SK-MEL-5 (cell line): ENCODE results near the gene MYO16. TPM values are rescaled to one million over a fixed set of nuclear protein-coding genes. Genes with fewer than 3 reads are reported as not detected.
"Not testable (repeated sequence)": the region's sequence is repeated elsewhere in the genome, so short reads cannot be mapped to it uniquely, and the experiment has no call there.

Source experiments
- DNase-seq: peaks from one replicate; pipeline ENCODE4 v3.0.0-alpha.2; 2016; ENCODE audit warnings: low read depth, low spot score
- in situ Hi-C: cut with HindIII; loops from 2 replicates; pipeline ENCODE4 v1.10.0; 2016; ENCODE audit warnings: low sequenced_read_pairs, high pct_unique_total_duplicates, low pct_unique_long_range_greater_than_20kb
- total RNA-seq: library from RNA; depleted of rRNA; stranded (reverse); fragments of >200 nt; shearing (Covaris generic); gene quantifications from 2 replicates; pipeline ENCODE4 v1.2.3, GENCODE V29; 2014

Gene MYO16
- total RNA-seq, 1 experiment from 2014 or later = 0.18 TPM

DNA sequence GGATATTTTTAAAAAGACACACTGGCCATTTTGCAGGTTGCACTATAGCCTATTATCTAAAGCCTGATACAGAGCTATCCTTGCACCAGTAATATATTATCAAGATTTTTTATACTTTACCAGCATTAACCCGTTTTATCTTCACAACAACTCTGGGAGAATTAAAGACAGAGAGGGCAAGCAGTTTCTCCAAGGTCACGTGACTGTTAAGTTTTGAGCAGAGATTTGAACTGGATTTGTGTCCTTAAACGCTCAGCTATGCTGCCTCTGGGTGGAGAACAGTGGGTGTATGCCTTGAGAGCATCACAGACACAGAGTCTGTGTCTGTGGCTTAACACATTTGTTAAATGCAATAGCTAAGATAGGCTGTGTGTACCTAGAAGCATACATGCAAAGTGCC lies 147.2 kb downstream of the MYO16 start:
- DNase-seq = no peak
- in situ Hi-C loops = no loop called here

DNA sequence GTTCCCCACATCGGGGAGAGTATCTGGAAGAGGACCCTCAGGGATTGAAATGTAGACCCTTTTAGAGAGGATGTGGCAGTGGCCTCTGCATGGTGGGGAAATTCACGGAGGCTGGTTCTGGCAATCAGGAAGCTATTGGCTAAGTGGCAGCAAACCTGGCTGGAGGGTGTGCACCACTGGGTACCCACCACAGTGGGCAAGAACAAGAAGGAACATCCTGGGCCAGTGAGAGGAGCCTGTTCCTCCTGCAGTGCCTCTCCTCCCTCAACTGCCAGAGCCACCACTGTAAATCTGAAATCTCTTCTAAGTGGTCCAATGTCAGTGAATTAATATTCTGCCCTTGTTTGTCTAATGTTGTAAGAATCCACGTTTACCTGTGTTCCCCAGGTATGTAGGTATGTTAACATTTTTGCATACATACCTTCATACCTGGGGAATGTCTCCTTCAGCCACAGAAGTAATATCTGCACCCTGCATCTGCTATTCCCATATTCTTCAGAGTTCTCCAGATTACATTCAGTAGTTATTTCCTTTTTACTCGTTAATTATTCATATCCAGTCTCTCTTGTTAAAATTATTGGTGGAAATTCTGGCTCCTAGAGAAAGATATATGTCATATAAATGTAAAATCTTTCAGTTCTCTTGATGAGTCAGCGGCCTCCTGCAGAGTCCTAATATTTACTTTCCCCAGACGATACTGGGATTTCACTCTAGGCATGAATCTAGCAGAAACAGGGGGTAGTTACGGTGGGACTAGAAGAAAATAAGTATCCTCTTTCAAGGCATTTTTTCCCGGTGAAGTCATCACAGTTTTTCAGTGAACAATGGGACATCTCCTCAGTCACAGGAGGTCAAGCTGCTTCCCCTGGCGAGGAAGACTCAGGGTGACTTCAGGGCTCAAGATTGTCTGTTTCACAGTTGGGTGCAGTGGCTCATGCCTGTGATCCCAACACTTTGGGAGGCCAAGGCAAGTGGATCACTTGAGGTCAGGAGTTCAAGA lies 148.3 kb downstream of the MYO16 start:
- DNase-seq = no peak
- in situ Hi-C loops = no loop called here

DNA sequence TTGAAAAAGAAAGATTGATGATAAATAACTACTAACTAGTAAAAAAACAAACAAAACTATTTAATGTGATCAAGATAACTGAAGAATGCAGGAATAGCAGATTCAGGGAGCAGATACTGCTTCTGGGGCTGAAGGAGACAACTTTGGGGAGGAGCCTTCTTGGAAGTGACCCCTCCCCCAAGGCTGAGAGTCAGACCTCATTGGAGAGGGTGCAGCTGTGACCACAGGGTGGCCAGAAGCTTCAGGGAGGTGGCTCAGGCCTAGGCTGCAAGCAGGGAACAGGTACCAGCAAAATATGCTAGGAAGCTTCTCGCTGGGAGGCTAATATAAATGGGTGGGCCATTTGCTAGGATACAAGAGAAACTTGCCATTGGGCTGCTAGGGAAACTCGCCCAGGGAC lies 149.9 kb downstream of the MYO16 start:
- in situ Hi-C loops = no loop called here
- DNase-seq = peak; percentile 17

DNA sequence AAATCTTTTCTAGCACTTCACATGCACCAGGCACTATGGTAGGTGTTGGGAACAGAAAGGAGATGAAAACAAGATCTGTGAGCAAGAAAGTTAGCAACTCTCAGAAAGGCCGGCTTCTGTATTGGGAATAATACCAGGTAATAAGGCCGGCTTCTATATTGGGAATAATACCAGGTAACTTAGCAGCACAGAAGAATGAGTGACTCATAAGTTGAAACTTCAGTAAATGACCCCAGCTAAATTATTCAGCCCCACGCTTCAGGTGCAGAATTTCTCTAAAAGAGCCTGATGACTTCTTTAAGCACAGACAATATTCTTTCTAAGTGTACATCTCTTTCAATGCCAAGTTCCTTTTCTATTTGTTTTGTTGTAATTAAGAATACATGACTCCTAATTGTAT lies 151.3 kb downstream of the MYO16 start:
- in situ Hi-C loops = no loop called here
- DNase-seq = no peak

DNA sequence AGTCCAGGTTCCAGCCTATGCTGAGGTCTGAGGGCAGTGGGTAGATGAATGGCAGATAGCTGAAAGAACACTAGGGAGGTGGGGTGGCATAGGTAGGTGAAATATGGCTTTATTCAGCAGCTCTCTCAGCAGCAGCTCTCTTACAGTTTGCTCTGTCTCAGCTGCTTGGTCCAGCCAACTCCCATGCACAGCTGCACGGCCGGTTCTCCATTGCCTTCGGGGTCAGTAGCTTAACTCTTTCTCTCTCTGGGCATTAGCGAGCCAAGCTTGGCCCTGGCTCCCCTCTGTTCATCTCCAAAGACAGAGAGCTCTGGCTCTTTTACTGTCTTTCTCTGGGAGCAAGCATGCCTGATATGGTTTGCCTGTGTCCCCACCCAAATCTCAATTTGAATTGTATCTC lies 151.9 kb downstream of the MYO16 start:
- in situ Hi-C loops = no loop called here
- DNase-seq = no peak

DNA sequence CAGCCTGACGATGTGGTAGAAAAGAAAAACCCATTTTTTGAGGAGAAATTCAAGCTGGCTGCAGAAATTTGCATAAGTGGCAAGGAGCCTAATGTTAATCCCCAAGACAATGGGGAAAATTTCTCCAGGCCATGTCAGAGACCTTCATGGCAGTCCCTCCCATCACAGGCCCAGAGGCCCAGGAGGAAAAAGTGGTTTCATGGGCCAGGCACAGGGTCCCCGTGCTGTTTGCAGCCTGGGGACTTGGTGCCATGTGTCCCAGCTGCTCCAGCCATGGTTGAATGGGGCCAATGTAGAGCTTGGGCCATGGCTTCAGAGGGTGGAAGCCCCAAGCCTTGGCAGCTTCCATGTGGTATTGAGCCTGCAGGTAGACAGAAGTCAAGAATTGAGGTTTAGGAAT lies 153.1 kb downstream of the MYO16 start:
- DNase-seq, in situ Hi-C loops: not testable (repeated sequence)

DNA sequence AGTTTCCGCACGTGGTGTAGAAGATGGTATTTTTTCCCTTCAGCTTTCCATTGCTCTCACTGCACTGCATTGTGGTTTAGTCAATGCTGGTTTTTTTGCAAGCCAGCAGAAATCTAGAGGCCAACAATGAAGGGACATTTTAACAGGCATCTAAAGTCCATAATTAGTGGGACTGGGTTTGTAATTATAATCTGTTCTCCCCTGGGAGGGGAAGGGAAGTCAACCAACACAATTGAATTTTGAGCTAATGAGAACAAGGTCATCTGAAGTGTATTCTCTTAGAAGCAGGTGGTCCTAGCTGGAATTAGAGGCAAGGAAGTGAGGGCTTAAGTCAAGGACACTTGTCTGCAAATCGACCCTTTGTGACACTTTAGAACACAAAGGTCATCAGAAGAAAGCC lies 156.4 kb downstream of the MYO16 start:
- DNase-seq = no peak
- in situ Hi-C loops = no loop called here

DNA sequence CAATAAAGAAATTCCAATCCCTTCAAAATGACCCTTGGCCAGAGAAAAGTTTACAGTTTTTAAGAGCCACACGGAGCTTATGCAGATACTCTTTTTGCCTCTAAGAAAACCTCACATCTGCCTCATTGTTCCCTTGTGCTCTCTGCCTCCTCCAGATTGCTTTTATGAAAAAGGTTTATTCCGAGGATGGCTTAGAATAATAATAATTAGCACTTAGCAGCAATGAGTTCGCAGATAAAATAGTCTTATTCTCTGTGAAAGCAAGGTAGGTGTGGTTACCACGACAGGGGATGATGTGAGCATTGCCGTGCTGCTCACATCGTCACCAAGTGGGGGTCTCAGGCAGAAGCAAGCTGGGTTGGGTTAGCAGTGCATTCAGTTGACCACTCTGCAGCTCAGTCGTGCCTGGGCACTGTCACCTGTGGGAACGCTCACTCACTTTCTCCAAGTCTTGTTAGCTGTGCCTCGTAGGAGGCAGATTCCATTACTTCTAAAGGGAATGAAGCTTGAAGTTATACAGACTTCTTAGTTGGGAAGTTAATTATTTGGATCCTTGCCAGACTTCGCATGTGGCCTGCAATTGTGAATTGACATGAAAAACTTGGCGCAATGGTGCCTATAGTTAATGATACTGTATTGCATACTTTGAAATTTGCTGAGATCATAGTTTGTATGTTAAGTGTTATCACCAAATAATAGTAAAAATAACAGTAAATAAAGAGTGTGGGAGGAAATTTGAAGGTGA lies 157.2 kb downstream of the MYO16 start:
- in situ Hi-C loops = no loop called here
- DNase-seq = no peak

DNA sequence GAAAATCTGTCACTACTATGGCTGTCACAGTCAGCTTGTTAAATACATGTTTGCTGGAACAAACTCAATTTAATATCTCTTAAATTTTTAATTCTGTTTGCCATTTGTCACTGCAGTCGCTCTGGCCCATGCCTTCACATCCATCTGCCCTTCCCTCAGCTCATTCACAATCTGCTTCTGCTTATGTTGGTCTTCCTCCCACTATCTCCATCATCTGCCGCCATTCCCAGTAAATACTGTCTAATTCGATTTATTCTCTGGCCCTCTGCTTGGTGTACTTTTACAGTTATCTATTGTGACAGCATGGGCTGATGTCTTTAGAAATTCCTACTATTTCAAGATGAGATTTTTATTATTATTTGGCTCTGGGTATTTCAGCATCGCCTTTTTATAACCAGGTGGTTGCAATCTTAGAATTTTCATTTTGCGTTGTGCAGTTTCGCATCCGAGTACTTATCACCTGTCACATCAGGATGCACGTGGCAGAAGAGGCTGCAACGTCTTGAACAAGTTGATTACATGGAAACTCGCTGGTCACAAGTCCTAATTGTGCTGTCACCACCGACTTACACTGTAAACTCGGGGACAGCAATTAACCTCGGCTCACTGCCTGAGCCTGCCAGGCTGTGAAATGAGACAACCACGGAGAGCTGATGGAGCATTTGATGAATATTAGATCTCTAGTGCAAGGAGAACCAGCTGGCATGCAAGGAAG lies 158.4 kb downstream of the MYO16 start:
- in situ Hi-C loops = no loop called here
- DNase-seq = no peak

DNA sequence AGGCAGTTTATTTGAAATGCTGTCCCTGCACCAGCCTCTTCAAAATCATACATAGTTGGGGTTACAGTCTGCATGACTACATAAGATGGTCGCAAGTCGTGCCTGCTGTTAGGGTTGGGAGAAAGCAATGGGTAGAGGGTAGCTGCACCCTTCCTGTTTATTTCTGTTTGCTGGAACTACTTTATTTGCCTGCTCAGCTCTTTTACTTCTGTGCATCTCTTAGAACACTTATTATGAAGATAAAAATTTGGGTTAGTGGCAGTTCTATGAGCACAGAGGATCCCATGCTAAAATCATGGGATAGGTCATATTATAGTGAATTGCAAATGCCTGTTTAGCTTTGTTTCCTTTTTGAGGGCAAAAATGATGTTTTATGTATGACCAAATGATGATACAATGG lies 160.1 kb downstream of the MYO16 start:
- DNase-seq = no peak
- in situ Hi-C loops = no loop called here

DNA sequence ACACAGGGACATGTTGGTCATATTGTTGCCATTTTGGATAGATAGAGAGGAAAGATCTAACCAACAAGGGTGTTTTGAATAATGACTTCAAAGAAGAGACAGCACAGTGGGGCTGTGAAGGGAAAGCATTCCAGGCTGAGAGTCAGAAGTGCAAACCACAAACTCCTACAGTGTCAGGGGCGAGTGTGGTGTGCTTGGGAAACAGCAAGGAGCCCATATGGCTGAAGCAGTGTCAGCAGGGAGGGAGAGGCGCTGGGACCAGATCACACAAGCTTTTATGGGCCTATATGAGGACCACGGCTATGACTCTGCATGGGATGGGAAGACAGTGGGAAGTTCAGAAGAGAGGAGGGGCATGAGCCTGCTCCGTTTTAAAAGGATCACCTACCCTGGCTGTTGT lies 166.4 kb downstream of the MYO16 start:
- DNase-seq = no peak
- in situ Hi-C loops = no loop called here

DNA sequence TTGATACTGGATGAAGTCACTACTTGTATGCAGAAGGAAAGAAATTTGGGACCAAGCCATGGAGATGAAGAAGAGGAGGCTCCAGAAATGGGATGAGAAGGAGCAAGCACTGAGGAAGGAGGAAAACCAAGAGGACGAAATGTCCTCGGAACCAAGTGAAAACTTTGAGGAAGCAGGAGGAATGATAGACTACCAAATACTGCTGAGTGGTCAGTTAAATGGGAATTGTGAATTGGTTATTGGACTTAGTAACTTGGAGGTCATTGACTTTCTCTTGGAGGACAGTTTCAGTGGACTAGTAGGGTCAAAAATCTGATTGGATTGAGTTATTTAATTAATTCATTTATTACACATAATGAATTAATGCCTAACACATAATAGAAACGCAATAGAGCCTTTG lies 167.9 kb downstream of the MYO16 start:
- DNase-seq = no peak
- in situ Hi-C loops = no loop called here

DNA sequence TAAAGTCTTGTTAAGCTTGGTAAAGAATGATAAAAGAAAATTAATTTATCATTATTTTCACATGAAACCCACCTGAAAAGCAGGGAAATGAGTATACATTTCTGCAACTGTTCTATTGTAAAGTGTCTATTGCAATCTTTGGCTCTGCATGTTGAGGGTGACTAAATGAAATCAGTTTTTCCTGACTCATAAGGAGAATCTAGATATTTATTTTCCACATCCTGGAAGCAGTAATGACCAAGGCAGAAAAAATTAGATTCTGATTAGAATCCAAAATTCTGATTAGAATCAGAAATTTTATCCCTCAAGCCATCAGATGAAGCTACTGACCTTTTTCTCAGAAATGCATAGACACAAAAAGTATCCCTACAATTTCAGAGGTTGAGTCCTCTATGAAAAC lies 178.4 kb downstream of the MYO16 start:
- in situ Hi-C loops = no loop called here

DNA sequence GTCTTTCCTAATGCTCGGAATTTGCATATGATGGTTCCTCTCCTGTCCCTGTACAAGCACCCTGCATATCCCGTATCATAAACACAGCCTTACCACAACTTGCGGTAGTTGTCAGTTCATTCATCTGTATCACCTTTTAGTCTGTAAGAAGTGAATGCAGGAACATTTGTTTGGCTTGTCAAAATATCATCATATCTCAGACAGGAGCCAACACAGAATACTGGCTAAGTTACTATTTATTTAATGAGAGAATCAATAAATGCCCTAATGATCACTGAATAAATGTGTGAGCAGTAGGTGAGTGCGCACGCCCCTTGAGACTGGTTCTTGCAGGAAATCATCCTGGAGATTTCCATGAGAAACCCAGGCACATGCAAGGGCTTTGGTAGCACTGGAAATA lies 182.8 kb downstream of the MYO16 start:
- in situ Hi-C loops = no loop called here
- DNase-seq = no peak

More for the DNA sequence above, 178.4 kb downstream of the MYO16 start:
- DNase-seq = no peak

DNA sequence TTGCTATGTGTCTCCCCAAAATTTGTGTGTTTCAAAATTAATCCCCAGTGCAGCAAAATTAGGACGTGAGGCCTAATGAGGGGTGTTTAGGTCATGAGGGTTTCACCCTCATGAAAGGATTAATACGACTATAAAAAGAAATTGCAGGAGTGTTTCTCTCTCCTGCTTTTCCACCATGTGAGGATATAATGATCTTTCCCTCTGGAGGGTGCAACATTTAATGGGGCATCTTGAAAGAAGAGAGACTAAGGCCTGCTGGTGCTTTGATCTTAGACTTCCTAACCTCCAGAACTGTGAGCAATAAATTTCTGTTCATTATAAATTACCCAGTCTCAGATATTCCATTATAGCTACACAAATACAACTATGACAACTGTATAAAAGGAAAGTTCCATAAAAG lies 183.2 kb downstream of the MYO16 start:
- no peak for DNase-seq
- in situ Hi-C loops = no loop called here

DNA sequence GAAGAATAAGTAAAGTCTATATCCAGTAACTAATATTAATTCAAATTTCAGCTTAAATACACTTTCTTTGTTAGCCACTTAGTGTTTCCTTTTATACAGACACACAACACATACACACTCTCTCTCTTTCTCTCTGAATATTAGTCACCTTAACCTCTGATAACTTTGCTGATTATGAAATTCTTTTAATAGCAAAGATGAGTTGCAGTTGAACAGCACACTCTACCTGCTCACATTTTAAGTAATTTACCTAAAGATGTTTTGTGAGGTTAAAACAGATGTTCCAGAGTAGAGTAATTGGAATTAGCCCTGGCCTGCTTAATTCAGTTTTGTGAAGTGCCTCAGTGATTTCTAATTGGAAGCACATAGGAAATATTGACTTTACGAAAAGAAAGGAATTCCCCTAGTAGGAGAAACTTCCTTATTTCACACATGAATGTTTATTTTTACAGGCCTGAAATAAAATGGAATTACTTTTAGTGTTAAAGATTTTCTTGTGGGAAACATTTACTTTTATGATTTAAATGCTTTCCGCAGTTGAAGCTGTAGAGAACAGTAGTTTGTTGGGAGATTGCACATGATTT lies 184.3 kb downstream of the MYO16 start:
- in situ Hi-C loops = no loop called here

DNA sequence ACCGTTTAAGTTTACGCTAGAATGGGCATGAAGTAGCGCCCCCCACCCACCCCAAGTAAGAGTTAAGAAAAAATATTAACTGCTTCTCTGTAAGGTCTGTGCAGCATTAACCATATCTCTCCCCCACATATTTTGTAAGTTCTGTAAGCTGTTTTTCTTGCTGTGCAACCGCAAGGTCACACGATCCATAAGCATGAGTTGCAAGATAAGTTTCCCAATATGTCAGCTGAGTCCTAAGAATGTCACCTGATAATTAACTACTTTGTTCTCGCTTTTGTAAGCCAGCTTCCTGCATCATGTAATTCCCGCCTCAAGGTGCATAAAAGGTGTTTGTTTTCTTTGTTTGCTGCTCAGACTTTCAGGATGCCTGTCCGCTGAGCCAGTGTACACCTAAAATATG lies 187.0 kb downstream of the MYO16 start:
- in situ Hi-C loops = no loop called here
- peak; percentile 11 for DNase-seq

More for the DNA sequence above, 184.3 kb downstream of the MYO16 start:
- no peak for DNase-seq

DNA sequence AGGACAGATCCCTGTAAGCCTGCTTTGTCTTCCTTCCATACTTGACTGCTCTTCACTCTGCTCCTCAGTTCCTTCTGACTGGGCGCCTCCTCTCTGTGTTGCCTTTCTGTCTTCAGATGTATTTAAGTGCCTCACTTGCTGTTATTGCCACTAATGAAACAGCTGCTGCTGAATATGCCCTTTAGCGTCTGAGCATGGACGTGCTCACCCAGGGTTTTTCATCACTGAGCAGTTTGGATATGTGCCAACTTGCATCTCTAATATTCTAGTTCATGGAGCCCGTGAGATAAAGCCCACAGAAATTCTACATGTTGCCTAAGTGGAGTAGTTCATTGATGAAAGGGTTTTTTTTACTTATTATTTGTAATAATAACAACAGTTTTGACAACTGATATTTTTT lies 198.2 kb downstream of the MYO16 start:
- in situ Hi-C loops = no loop called here
- no peak for DNase-seq
